Thyroid gland (tissue), 4 donors: ENCODE measurements around the gene MRAS. TPM values are rescaled to one million over a fixed set of nuclear protein-coding genes. Genes with fewer than 3 reads are reported as not detected.

Experiments used
- DNase-seq, 2 donors: peaks; one replicate each; pipeline ENCODE4 v3.0.0-alpha.2; 2019
- H3K27ac ChIP-seq, 3 donors: fragments of 200-600 bp; sonication (generic); 1 replicate in 2 of 3; 2 replicates in 1 of 3; pipeline ENCODE4 v1.5.1; 2016 to 2019; ENCODE audit warnings: mild to moderate bottlenecking in 1 of 3, moderate library complexity in 1 of 3
- H3K27me3 ChIP-seq: fragments of 200-600 bp; sonication (generic); one replicate; pipeline ENCODE4 v1.5.1; 2019
- H3K36me3 ChIP-seq, 2 donors: fragments of 200-600 bp; sonication (generic); one replicate each; pipeline ENCODE4 v1.5.1; 2016 to 2019
- H3K4me1 ChIP-seq, 2 donors: fragments of 200-600 bp; sonication (generic); one replicate each; pipeline ENCODE4 v1.5.1; 2017 to 2019
- H3K4me3 ChIP-seq, 3 donors: fragments of 200-600 bp; sonication (generic); replicated peaks in 1 of 3; 1 replicate in 2 of 3; 2 replicates in 1 of 3; pipeline ENCODE4 v1.5.1; 2016; ENCODE audit warnings: mild to moderate bottlenecking in 1 of 3
- H3K9me3 ChIP-seq: fragments of 200-600 bp; sonication (generic); one replicate; pipeline ENCODE4 v1.5.1; 2017
- CTCF ChIP-seq, 6 experiments: fragments of 200-600 bp in 3 of 6; fragments of 450-650 bp in 3 of 6; sonication (generic) in 3 of 6; IDR thresholded peaks; one replicate each; pipeline ENCODE4 v1.5.1; 2016 to 2019; ENCODE audit warnings: antibody characterized with exemption in 6 of 6, mild to moderate bottlenecking in 2 of 6, inconsistent platforms in 1 of 6, moderate library complexity in 1 of 6
- POLR2A ChIP-seq, 2 donors: fragments of 450-650 bp; IDR thresholded peaks; one replicate each; pipeline ENCODE4 v1.6.1; 2017; ENCODE audit warnings: antibody characterized with exemption in 2 of 2, mild to moderate bottlenecking in 2 of 2, moderate library complexity in 1 of 2
- WGBS, 2 donors: methylation state at CpG; one replicate each; pipeline ENCODE4 v1.1.5; 2017; 5-methylcytosine and 5-hydroxymethylcytosine counted together
- intact Hi-C: fragments of 100-400 bp; cut with DNase I; formaldehyde crosslinking; loops from one replicate; pipeline ENCODE4 v1.15.1; 2023
- total RNA-seq, 4 donors: library from RNA; depleted of rRNA; stranded (reverse); fragments of >200 nt; gene quantifications; one replicate each; pipeline ENCODE4 v1.2.3, GENCODE V29; 2016

The MRAS gene
- total RNA-seq, 4 donors from 2014 or later, result 55.8 to 92.4 (median 69.6) TPM

GRCh38 chr3:138363322-138363721 is 14.9 kb downstream of the MRAS start:
- WGBS, 2 donors, result 97 to 98% methylated on average over 4 of the region's 4 CpGs
- Histone ChIP-seq H3K36me3 (no peaks in the 10 kb centered on the region), H3K27me3 (no peaks in the 10 kb centered on the region), H3K4me1 (peaks cover 23 to 60% of the 10 kb centered on the region in 2 donors), H3K27ac (no peak overlapping the region), H3K4me3 (no peak overlapping the region), H3K9me3 (no peaks in the 10 kb centered on the region)
- no peak for TF ChIP-seq CTCF (IDR thresholded peaks at IDR 0.05)
- TF ChIP-seq POLR2A (IDR thresholded peaks at IDR 0.05), result no peak
- DNase-seq, result no peak
- intact Hi-C loops, result no loop called here

- no peak overlapping the region for H3K27ac ChIP-seq
- H3K4me3 ChIP-seq, result no peak overlapping the region
- WGBS, 2 donors, result 89 to 91% methylated on average over 6 of the region's 6 CpGs
- H3K36me3 ChIP-seq, result no peaks in the 10 kb centered on the region
- H3K9me3 ChIP-seq, result no peaks in the 10 kb centered on the region
- H3K4me1 ChIP-seq, result peaks cover 26 to 60% of the 10 kb centered on the region in 2 donors
- no peak for TF ChIP-seq CTCF (IDR thresholded peaks at IDR 0.05)
- TF ChIP-seq POLR2A (IDR thresholded peaks at IDR 0.05), result no peak
- no peaks in the 10 kb centered on the region for H3K27me3 ChIP-seq
- intact Hi-C loops, result no loop called here
- no peak for DNase-seq
Measured at GRCh38 chr3:138364356-138365252, 16.2 kb downstream of the MRAS start.

- H3K4me1 ChIP-seq, result peaks cover 26 to 64% of the 10 kb centered on the region in 2 donors
- H3K27ac ChIP-seq, result no peak overlapping the region
- intact Hi-C loops, result no loop called here
- TF ChIP-seq POLR2A (IDR thresholded peaks at IDR 0.05), result no peak
- no peak for TF ChIP-seq CTCF (IDR thresholded peaks at IDR 0.05)
- H3K4me3 ChIP-seq, result no peak overlapping the region
- H3K36me3 ChIP-seq, result no peaks in the 10 kb centered on the region
- no peaks in the 10 kb centered on the region for H3K27me3 ChIP-seq
- DNase-seq, result no peak
- WGBS, 2 donors, result 90 to 97% methylated on average over 4 of the region's 4 CpGs
- no peaks in the 10 kb centered on the region for H3K9me3 ChIP-seq
Measured at GRCh38 chr3:138365253-138365555, 16.8 kb downstream of the MRAS start.

GRCh38 chr3:138366006-138366759 is 17.8 kb downstream of the MRAS start:
- no peaks in the 10 kb centered on the region for H3K36me3 ChIP-seq
- H3K27me3 ChIP-seq, result no peaks in the 10 kb centered on the region
- no peaks in the 10 kb centered on the region for H3K9me3 ChIP-seq
- H3K4me3 ChIP-seq, result no peak overlapping the region
- H3K27ac ChIP-seq, result no peak overlapping the region
- peaks cover 26 to 54% of the 10 kb centered on the region in 2 donors for H3K4me1 ChIP-seq
- 81 to 88% methylated on average over 8 of the region's 8 CpGs for WGBS, 2 donors
- intact Hi-C loops, result no loop called here
- no peak for TF ChIP-seq POLR2A (IDR thresholded peaks at IDR 0.05)
- TF ChIP-seq CTCF (IDR thresholded peaks at IDR 0.05), result no peak
- DNase-seq, result no peak
